Ascending aorta (tissue), 2 donors: ENCODE results near the gene NPNT. TPM values are rescaled to one million over a fixed set of nuclear protein-coding genes. Genes with fewer than 3 reads are reported as not detected.

ENCODE experiments used
- DNase-seq, 2 donors: peaks; one replicate each; pipeline ENCODE4 v3.0.0-alpha.2; 2019; ENCODE audit warnings: low spot score in 2 of 2
- H3K27ac ChIP-seq, 2 donors: fragments of 200-600 bp; sonication (generic); one replicate each; pipeline ENCODE4 v1.5.1; 2016 to 2017; ENCODE audit warnings: mild to moderate bottlenecking in 1 of 2
- H3K27me3 ChIP-seq: fragments of 200-600 bp; sonication (generic); one replicate; pipeline ENCODE4 v1.5.1; 2017
- H3K36me3 ChIP-seq, 2 donors: fragments of 200-600 bp; sonication (generic); one replicate each; pipeline ENCODE4 v1.5.1; 2016
- H3K4me1 ChIP-seq, 2 donors: fragments of 200-600 bp; sonication (generic); one replicate each; pipeline ENCODE4 v1.5.1; 2016 to 2017; ENCODE audit warnings: mild to moderate bottlenecking in 1 of 2
- H3K4me3 ChIP-seq, 2 donors: fragments of 200-600 bp; sonication (generic); one replicate each; pipeline ENCODE4 v1.5.1; 2016 to 2017; ENCODE audit warnings: mild to moderate bottlenecking in 1 of 2
- H3K9me3 ChIP-seq, 2 donors: fragments of 200-600 bp; sonication (generic); one replicate each; pipeline ENCODE4 v1.5.1; 2016
- CTCF ChIP-seq, 3 experiments: fragments of 200-600 bp in 2 of 3; fragments of 450-650 bp in 1 of 3; sonication (generic) in 2 of 3; IDR thresholded peaks; one replicate each; pipeline ENCODE4 v1.5.1; 2016 to 2019; ENCODE audit warnings: antibody characterized with exemption in 3 of 3, mild to moderate bottlenecking in 1 of 3, moderate library complexity in 1 of 3
- intact Hi-C: fragments of 100-400 bp; cut with DNase I; formaldehyde crosslinking; loops from one replicate; pipeline ENCODE4 v1.15.1; 2023
- total RNA-seq: library from RNA; depleted of rRNA; stranded (reverse); fragments of >200 nt; gene quantifications from one replicate; pipeline ENCODE4 v1.1.0, GENCODE V29; 2016

The NPNT gene
- total RNA-seq, 1 donor from 2014 or later, result 43.1 TPM

GRCh38 chr4:105923497-105924238, 28.4 kb downstream of the NPNT start:
- H3K9me3 ChIP-seq, result no peaks in the 10 kb centered on the region
- peaks cover 0 to 39% of the 10 kb centered on the region in 2 donors for H3K4me1 ChIP-seq
- no peaks in the 10 kb centered on the region for H3K27me3 ChIP-seq
- H3K4me3 ChIP-seq, result peak overlapping the region in 1 of 2 donors; percentile 8
- H3K27ac ChIP-seq, result peak overlapping the region; percentile 52 to 65
- intact Hi-C loops, result loop anchor here (5.0 to 10.0 kb wide), 2 partner anchors 54 to 391 kb away; partner anchors contain the start of genes AIMP1 and TBCK
- no peak for TF ChIP-seq CTCF (IDR thresholded peaks at IDR 0.05)
- peak in 1 of 2 donors; percentile 86 for DNase-seq
- H3K36me3 ChIP-seq, result peaks cover 0 to 7% of the 10 kb centered on the region in 2 donors

- Histone ChIP-seq H3K4me1 (peaks cover 0 to 39% of the 10 kb centered on the region in 2 donors), H3K9me3 (no peaks in the 10 kb centered on the region), H3K4me3 (no peak overlapping the region), H3K36me3 (peaks cover 0 to 11% of the 10 kb centered on the region in 2 donors), H3K27me3 (no peaks in the 10 kb centered on the region), H3K27ac (peak overlapping the region; percentile 52 to 65)
- DNase-seq, result no peak
- intact Hi-C loops, result loop anchor here (5.0 to 10.0 kb wide), 2 partner anchors 53 to 390 kb away; partner anchors contain the start of genes AIMP1 and TBCK
- no peak for TF ChIP-seq CTCF (IDR thresholded peaks at IDR 0.05)
These were observed 29.1 kb downstream of the NPNT start for GRCh38 chr4:105924341-105924740.

- H3K4me1 ChIP-seq, result peaks cover 0 to 10% of the 10 kb centered on the region in 2 donors
- TF ChIP-seq CTCF (IDR thresholded peaks at IDR 0.05), result no peak
- intact Hi-C loops, result no loop called here
- no peak overlapping the region for H3K4me3 ChIP-seq
- no peak for DNase-seq
- H3K9me3 ChIP-seq, result no peaks in the 10 kb centered on the region
- peaks cover 0 to 17% of the 10 kb centered on the region in 2 donors for H3K36me3 ChIP-seq
- peak overlapping the region in 1 of 2 donors; percentile 31 for H3K27ac ChIP-seq
- H3K27me3 ChIP-seq, result no peaks in the 10 kb centered on the region
These were observed 35.4 kb downstream of the NPNT start for GRCh38 chr4:105930698-105931097.

GRCh38 chr4:105933083-105933482, 37.8 kb downstream of the NPNT start:
- DNase-seq, result no peak
- TF ChIP-seq CTCF (IDR thresholded peaks at IDR 0.05), result no peak
- Histone ChIP-seq H3K9me3 (no peaks in the 10 kb centered on the region), H3K36me3 (peaks cover 0 to 15% of the 10 kb centered on the region in 2 donors), H3K4me1 (peaks cover 0 to 7% of the 10 kb centered on the region in 2 donors), H3K4me3 (no peak overlapping the region), H3K27me3 (no peaks in the 10 kb centered on the region), H3K27ac (no peak overlapping the region)
- intact Hi-C loops, result no loop called here

- Histone ChIP-seq H3K4me3 (no peak overlapping the region), H3K27me3 (no peaks in the 10 kb centered on the region), H3K36me3 (peaks cover 3 to 12% of the 10 kb centered on the region in 2 donors), H3K4me1 (peaks cover 0 to 7% of the 10 kb centered on the region in 2 donors), H3K9me3 (no peaks in the 10 kb centered on the region), H3K27ac (no peak overlapping the region)
- intact Hi-C loops, result no loop called here
- TF ChIP-seq CTCF (IDR thresholded peaks at IDR 0.05), result no peak
- no peak for DNase-seq
These were observed 39.1 kb downstream of the NPNT start for GRCh38 chr4:105934386-105934785.
